Astrocyte of the cerebellum (primary cell): ENCODE results near the gene SOWAHD.
A peak's percentile ranks its signal among the peaks of the same experiment; 100 is the strongest.

Experiments used
- DNase-seq: peaks from one replicate; pipeline ENCODE4 v3.0.0-alpha.2; 2011; ENCODE audit warnings: low read depth
- H3K4me3 ChIP-seq: 2 replicates; pipeline ENCODE4 v1.5.1; 2011; ENCODE audit warnings: mild to moderate bottlenecking, low read depth, low read length, moderate library complexity
- CTCF ChIP-seq: IDR thresholded peaks from 2 replicates; pipeline ENCODE4 v1.5.1; 2012; ENCODE audit warnings: low read length, low read depth, moderate library complexity, mild to moderate bottlenecking; ENCODE audit errors: missing control alignments
- in situ Hi-C: cut with HindIII; loops from 2 replicates; pipeline ENCODE4 v1.10.0; 2017; ENCODE audit warnings: low sequenced_read_pairs

The SOWAHD gene

GRCh38 chrX:119728487-119728886 is 29.9 kb upstream of the SOWAHD start:
- in situ Hi-C loops, result no loop called here
- no peak overlapping the region for H3K4me3 ChIP-seq
- DNase-seq, result no peak
- TF ChIP-seq CTCF, result no peak

DNA sequence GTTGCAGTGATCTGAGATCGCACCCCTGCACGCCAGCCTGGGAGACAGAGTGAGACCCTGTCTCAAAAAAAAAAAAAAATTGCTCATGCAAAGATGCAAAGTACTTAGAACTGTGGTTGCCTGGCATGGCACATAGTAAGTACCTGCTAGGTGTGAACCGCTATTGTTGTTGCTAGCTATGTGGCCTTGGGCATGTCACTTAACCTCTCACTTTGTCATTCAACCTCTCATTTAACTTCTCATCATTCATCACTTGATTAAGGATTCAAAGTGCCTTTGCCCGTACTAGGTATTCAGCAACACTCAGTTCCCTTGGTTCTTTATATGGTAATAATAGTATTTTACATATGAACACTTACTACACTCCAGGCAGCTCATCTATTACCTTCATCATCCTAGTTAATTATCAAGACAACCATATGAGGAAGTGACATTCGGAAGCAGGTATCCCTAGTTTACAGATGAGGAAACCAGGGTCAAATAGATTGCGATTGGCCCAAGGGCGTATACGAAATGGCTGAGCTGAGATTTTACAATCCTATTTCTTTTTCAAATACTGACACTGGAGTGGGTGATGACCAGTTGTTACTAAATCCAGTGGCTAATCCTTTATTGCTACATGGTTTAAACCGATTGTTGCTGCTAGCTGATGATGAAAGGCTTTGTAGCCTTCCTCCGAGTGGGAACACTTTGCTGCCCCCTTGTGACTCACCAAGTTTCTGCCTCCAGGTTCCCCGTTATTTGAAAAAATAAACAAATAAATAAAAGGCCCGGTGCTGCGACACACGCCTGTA is 28.8 kb upstream of the SOWAHD start:
- peak; percentile 19 for DNase-seq
- in situ Hi-C loops, result no loop called here
- TF ChIP-seq CTCF, result peak; percentile 61

DNA sequence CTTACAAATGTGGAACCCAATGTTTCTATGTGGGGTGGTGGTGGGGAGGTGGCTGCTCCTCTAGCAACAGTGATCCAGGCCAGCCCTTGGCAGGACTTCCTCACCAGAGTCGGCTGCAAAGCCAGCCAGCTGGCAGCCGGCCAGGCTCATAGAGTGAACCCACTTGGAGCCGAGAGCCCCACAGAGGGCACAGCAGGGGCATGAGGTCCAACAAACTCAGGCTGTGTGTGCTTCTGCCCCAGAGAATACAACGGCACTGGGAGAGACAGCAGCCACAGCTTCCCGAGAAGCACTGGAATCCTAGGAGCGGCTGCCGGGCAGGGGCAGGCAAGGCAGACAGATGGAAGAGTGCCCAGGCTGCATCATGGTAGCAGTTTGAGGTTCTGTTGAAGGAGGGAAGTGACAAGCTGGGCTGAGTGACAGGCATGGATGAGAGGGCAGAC is 23.5 kb upstream of the SOWAHD start:
- in situ Hi-C loops, result no loop called here
- TF ChIP-seq CTCF, result no peak
- DNase-seq, result no peak
- H3K4me3 ChIP-seq, result no peak overlapping the region

More for the DNA sequence above, 28.8 kb upstream of the SOWAHD start:
- no peak overlapping the region for H3K4me3 ChIP-seq

GRCh38 chrX:119735467-119735866 is 22.9 kb upstream of the SOWAHD start:
- no peak overlapping the region for H3K4me3 ChIP-seq
- DNase-seq, result no peak
- TF ChIP-seq CTCF, result no peak
- in situ Hi-C loops, result no loop called here

DNA sequence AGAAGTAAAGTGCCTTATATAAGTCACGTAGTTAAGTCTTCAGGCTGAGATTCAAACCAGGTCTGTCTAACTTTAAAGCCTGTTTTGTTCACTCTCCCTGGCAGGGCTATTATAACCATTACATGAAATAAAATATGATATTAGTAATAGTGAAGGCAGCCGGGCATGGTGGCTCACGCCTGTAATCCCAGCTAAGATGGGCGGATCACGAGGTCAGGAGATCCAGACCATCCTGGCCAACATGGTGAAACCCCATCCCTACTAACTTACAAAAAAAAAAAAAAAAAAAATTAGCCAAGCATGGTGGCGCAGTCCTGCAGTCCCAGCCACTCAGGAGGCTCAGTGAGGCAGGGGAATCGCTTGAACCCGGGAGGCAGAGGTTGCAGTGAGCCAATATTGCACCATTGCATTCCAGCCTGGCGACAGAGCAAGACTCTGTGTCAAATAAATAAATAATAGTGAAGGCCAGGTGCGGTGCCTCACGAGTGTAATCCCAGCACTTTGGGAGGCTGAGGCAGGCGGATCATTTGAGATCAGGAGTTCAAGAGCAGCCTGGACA is 22.1 kb upstream of the SOWAHD start:
- no peak for TF ChIP-seq CTCF
- no peak overlapping the region for H3K4me3 ChIP-seq
- no peak for DNase-seq
- in situ Hi-C loops, result no loop called here

DNA sequence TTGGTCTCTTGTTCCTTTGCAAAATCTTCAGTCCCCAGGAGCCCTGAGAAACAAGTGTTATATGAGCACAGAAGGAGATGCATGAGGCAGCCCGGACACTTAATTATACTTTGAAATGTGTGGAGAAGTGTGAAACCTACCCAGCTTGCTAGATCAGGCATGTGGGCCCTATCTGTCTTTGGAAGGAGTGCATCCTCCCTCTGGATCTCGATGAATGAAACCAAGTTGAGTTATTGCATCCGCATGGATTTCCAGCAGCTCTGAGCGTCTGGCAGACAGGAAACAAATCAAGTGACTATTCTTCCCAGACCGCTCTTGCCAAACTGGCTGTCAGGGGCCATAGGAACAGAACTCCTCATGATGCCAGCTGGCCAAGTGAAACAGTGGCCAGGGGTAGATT is 19.6 kb upstream of the SOWAHD start:
- in situ Hi-C loops, result no loop called here
- no peak overlapping the region for H3K4me3 ChIP-seq

More for the DNA sequence above, 19.6 kb upstream of the SOWAHD start:
- TF ChIP-seq CTCF, result no peak
- DNase-seq, result no peak
